Progenitor cell of endocrine pancreas (in vitro differentiated cells): ENCODE data around the gene ALDOA. TPM values are rescaled to one million over a fixed set of nuclear protein-coding genes. Genes with fewer than 3 reads are reported as not detected.

Experiments
- DNase-seq: peaks from one replicate; pipeline ENCODE4 v3.0.0; 2021; ENCODE audit warnings: low spot score; ENCODE audit not compliant: unreplicated experiment
- H3K27ac Mint-ChIP-seq: 2 replicates; pipeline ENCODE4 v1.8.0; 2021; ENCODE audit warnings: mild to moderate bottlenecking, moderate library complexity, mixed read lengths
- H3K27me3 Mint-ChIP-seq: 2 replicates; pipeline ENCODE4 v1.8.0; 2021; ENCODE audit warnings: mixed read lengths
- H3K36me3 Mint-ChIP-seq: 2 replicates; pipeline ENCODE4 v1.8.0; 2022; ENCODE audit warnings: mixed read lengths; ENCODE audit not compliant: insufficient read depth
- H3K4me1 Mint-ChIP-seq: 2 replicates; pipeline ENCODE4 v1.8.0; 2021; ENCODE audit warnings: low read depth, mixed read lengths
- H3K4me3 Mint-ChIP-seq: 2 replicates; pipeline ENCODE4 v1.8.0; 2021; ENCODE audit warnings: low read depth, mild to moderate bottlenecking, moderate library complexity, mixed read lengths
- H3K9me3 Mint-ChIP-seq: 2 replicates; pipeline ENCODE4 v1.8.0; 2021; ENCODE audit warnings: low read depth, mixed read lengths
- CTCF ChIP-seq: fragments of 200-600 bp; sonication (generic); IDR thresholded peaks from one replicate; pipeline ENCODE4 v1.5.0; 2021; ENCODE audit warnings: antibody characterized with exemption, mild to moderate bottlenecking; ENCODE audit not compliant: unreplicated experiment
- total RNA-seq: library from RNA; stranded (reverse); gene quantifications from 2 replicates; pipeline ENCODE4 v1.2.1, GENCODE V29; 2021

Gene ALDOA
- total RNA-seq, 1 donor from 2014 or later = 273 TPM

DNA sequence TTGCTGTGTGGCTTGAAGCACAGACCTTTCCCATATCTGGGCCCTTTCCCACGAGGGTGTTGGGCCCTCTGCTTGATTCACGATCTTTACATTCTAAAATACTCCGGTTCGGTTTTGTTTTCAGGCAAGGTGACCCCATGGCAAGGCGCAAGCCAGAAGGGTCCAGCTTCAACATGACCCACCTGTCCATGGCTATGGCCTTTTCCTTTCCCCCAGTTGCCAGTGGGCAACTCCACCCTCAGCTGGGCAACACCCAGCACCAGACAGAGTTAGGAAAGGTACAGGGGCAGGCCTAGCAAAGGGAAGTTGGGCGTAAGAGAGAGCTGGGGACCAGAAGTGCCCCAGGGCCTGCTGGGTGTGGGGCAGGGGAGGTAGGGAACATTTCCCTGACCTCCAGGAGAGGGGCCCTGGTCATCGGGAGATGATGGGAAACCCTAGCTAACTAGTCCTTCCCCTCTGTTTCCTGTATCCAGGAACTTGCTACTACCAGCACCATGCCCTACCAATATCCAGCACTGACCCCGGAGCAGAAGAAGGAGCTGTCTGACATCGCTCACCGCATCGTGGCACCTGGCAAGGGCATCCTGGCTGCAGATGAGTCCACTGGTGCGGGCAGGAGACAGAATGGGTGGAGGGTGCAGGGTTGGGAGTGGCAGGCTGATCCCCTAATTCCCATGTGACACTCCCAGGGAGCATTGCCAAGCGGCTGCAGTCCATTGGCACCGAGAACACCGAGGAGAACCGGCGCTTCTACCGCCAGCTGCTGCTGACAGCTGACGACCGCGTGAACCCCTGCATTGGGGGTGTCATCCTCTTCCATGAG lies 1.4 kb downstream of the ALDOA start:
- H3K27me3 Mint-ChIP-seq = no peaks in the 10 kb centered on the region
- no peaks in the 10 kb centered on the region for H3K9me3 Mint-ChIP-seq
- H3K27ac Mint-ChIP-seq = peak overlapping the region; percentile 90
- peaks cover 16% of the 10 kb centered on the region for H3K4me1 Mint-ChIP-seq
- no peak for DNase-seq
- peak overlapping the region; percentile 90 for H3K4me3 Mint-ChIP-seq
- H3K36me3 Mint-ChIP-seq = peaks cover 18% of the 10 kb centered on the region
- no peak for TF ChIP-seq CTCF

DNA sequence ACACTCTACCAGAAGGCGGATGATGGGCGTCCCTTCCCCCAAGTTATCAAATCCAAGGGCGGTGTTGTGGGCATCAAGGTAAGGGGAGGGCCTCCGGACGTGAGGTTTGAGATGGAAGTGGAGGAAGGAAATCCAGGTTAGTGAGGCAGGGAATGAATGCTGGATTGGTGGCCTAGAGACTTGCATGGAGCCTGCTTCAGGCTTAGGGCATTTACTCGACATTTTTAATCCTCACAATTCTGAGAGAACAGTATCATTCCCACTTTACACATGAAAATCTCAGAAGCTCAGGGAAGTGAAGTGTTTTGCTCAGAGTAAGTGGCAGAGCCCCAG lies 2.0 kb downstream of the ALDOA start:
- Mint-ChIP-seq H3K9me3 (no peaks in the 10 kb centered on the region), H3K4me1 (peaks cover 16% of the 10 kb centered on the region), H3K36me3 (peaks cover 20% of the 10 kb centered on the region), H3K27me3 (no peaks in the 10 kb centered on the region), H3K27ac (no peak overlapping the region), H3K4me3 (no peak overlapping the region)
- no peak for DNase-seq
- TF ChIP-seq CTCF = no peak

DNA sequence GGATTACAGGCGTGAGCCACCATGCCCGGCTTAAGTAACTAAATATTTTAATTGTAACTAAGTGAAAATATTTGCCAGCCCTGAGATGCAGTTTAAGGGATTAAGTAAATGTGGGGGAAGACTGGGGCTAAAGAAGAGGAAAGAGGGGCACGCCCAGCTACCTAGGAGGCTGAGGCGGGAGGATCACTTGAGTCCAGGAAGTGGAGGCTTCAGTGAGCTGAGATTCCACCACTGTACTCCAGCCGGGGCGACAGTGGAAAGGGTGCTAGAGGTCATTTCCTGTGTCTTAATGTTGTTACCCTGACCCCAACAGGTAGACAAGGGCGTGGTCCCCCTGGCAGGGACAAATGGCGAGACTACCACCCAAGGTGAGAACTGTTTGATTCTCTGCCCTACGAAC lies 2.8 kb downstream of the ALDOA start:
- TF ChIP-seq CTCF = no peak
- no peaks in the 10 kb centered on the region for H3K9me3 Mint-ChIP-seq
- peaks cover 16% of the 10 kb centered on the region for H3K4me1 Mint-ChIP-seq
- peaks cover 20% of the 10 kb centered on the region for H3K36me3 Mint-ChIP-seq
- no peak for DNase-seq
- peak overlapping the region; percentile 64 for H3K27ac Mint-ChIP-seq
- H3K4me3 Mint-ChIP-seq = no peak overlapping the region
- no peaks in the 10 kb centered on the region for H3K27me3 Mint-ChIP-seq

GRCh38 chr16:30068750-30069610 lies 3.4 kb downstream of the ALDOA start:
- H3K36me3 Mint-ChIP-seq = peaks cover 20% of the 10 kb centered on the region
- TF ChIP-seq CTCF = peak; percentile 57

GRCh38 chr16:30069611-30070462 lies 4.3 kb downstream of the ALDOA start:
- Mint-ChIP-seq H3K36me3 (peaks cover 20% of the 10 kb centered on the region), H3K9me3 (no peaks in the 10 kb centered on the region), H3K27me3 (no peaks in the 10 kb centered on the region), H3K4me1 (peaks cover 8% of the 10 kb centered on the region), H3K4me3 (no peak overlapping the region), H3K27ac (no peak overlapping the region)
- no peak for TF ChIP-seq CTCF
- DNase-seq = no peak

More at GRCh38 chr16:30068750-30069610, 3.4 kb downstream of the ALDOA start:
- Mint-ChIP-seq H3K4me1 (peaks cover 13% of the 10 kb centered on the region), H3K9me3 (no peaks in the 10 kb centered on the region), H3K27me3 (no peaks in the 10 kb centered on the region), H3K27ac (peak overlapping the region; percentile 64), H3K4me3 (peak overlapping the region; percentile 24)
- DNase-seq = no peak
